CD4-positive, alpha-beta T cell treated with Interleukin-6 at 100 ng/mL for 8 hours (primary cell): ENCODE results near the gene PLD1.
"Not testable (repeated sequence)": the region's sequence is repeated elsewhere in the genome, so short reads cannot be mapped to it uniquely, and the experiment has no call there.

Source experiments
- DNase-seq: peaks from one replicate; pipeline ENCODE4 v3.0.0-alpha.2; 2020; ENCODE audit warnings: mixed read lengths, low spot score

PLD1 gene

GRCh38 chr3:171809861-171810628 lies at the start of gene PLD1:
PLD1 (minus strand) TSS chr3:171810483; CDS start chr3:171738051, 72,432 bp downstream.
- peak; percentile 25 for DNase-seq

GRCh38 chr3:171858770-171859169 lies 48.5 kb upstream of the PLD1 start:
- DNase-seq = not testable (repeated sequence)

GRCh38 chr3:171854649-171855305 lies 44.5 kb upstream of the PLD1 start:
- DNase-seq = no peak

GRCh38 chr3:171851660-171852058 lies 41.4 kb upstream of the PLD1 start:
- no peak for DNase-seq

GRCh38 chr3:171850960-171851659 lies 40.8 kb upstream of the PLD1 start:
- DNase-seq = no peak

GRCh38 chr3:171850320-171850959 lies 40.2 kb upstream of the PLD1 start:
- DNase-seq = no peak

GRCh38 chr3:171849617-171850319 lies 39.5 kb upstream of the PLD1 start:
- no peak for DNase-seq

GRCh38 chr3:171847595-171848259 lies 37.4 kb upstream of the PLD1 start:
- DNase-seq = no peak

GRCh38 chr3:171847133-171847532 lies 36.9 kb upstream of the PLD1 start:
- DNase-seq = no peak

- no peak for DNase-seq
Measured at GRCh38 chr3:171846597-171846996, 36.3 kb upstream of the PLD1 start.

GRCh38 chr3:171845481-171846284 lies 35.4 kb upstream of the PLD1 start:
- no peak for DNase-seq

- no peak for DNase-seq
Measured at GRCh38 chr3:171844873-171845272, 34.6 kb upstream of the PLD1 start.

- DNase-seq = no peak
Measured at GRCh38 chr3:171842864-171843518, 32.7 kb upstream of the PLD1 start, which contains the start of gene TMEM212. TMEM212 (plus strand) TSS chr3:171843349; CDS start chr3:171843384, 35 bp downstream.

- no peak for DNase-seq
Measured at GRCh38 chr3:171841620-171842000, 31.3 kb upstream of the PLD1 start.

- no peak for DNase-seq
Measured at GRCh38 chr3:171840811-171841619, 30.7 kb upstream of the PLD1 start.

- DNase-seq = no peak
Measured at GRCh38 chr3:171840445-171840810, 30.1 kb upstream of the PLD1 start.

- DNase-seq = no peak
Measured at GRCh38 chr3:171839270-171839669, 29.0 kb upstream of the PLD1 start.

GRCh38 chr3:171838218-171838720 lies 28.0 kb upstream of the PLD1 start:
- no peak for DNase-seq

- no peak for DNase-seq
Measured at GRCh38 chr3:171837698-171838097, 27.4 kb upstream of the PLD1 start.
